Keratinocyte (primary cell): ENCODE results near the gene LDLRAD4. TPM values are rescaled to one million over a fixed set of nuclear protein-coding genes. Genes with fewer than 3 reads are reported as not detected.

ENCODE experiments used
- DNase-seq: peaks from one replicate; pipeline ENCODE4 v3.0.0-alpha.2; 2011; ENCODE audit warnings: low read depth, missing footprints, low spot score
- FAIRE-seq: peaks from 2 replicates; lab custom pipeline; 2011; peaks lifted over from hg19 to GRCh38; lab: Jason Lieb, UNC
- H2AFZ ChIP-seq: 2 replicates; pipeline ENCODE4 v1.6.0; 2012; ENCODE audit warnings: low read length, control low read depth, inconsistent platforms; ENCODE audit not compliant: control insufficient read depth
- H3K27ac ChIP-seq: 2 replicates; pipeline ENCODE4 v1.5.1; 2011; ENCODE audit warnings: low read length; ENCODE audit not compliant: control insufficient read depth, insufficient read depth
- H3K27me3 ChIP-seq: 3 replicates; pipeline ENCODE4 v1.6.0; 2011; ENCODE audit warnings: low read length; ENCODE audit not compliant: control insufficient read depth, insufficient read depth; ENCODE audit errors: extremely low read depth
- H3K36me3 ChIP-seq, 2 experiments: 2 replicates in 1 of 2; 3 replicates in 1 of 2; pipeline ENCODE4 v1.5.1; 2011; ENCODE audit warnings: low read length in 2 of 2, mild to moderate bottlenecking in 1 of 2; ENCODE audit not compliant: control insufficient read depth in 2 of 2, insufficient read depth in 2 of 2; ENCODE audit errors: extremely low read depth in 1 of 2
- H3K4me1 ChIP-seq: 3 replicates; pipeline ENCODE4 v1.5.1; 2011; ENCODE audit warnings: low read length; ENCODE audit not compliant: control insufficient read depth, insufficient read depth; ENCODE audit errors: extremely low read depth
- H3K4me2 ChIP-seq: 3 replicates; pipeline ENCODE4 v1.6.0; 2011; ENCODE audit warnings: low read depth, low read length; ENCODE audit not compliant: control insufficient read depth, insufficient read depth; ENCODE audit errors: extremely low read depth
- H3K4me3 ChIP-seq, 3 experiments: fragments of 200-600 bp in 1 of 3; sonication (generic) in 1 of 3; 2 replicates in 2 of 3; 3 replicates in 1 of 3; pipeline ENCODE4 v1.5.1; 2011 to 2016; ENCODE audit warnings: low read length in 3 of 3, mild to moderate bottlenecking in 3 of 3, control low read depth in 2 of 3, inconsistent platforms in 1 of 3, low read depth in 1 of 3, mixed read lengths in 1 of 3, mixed run types in 1 of 3, moderate library complexity in 1 of 3; ENCODE audit not compliant: control insufficient read depth in 2 of 3, insufficient read depth in 2 of 3; ENCODE audit errors: extremely low read depth in 1 of 3
- H3K79me2 ChIP-seq: 2 replicates; pipeline ENCODE4 v1.6.0; 2012; ENCODE audit warnings: low read length; ENCODE audit not compliant: control insufficient read depth, insufficient read depth
- H3K9ac ChIP-seq: 3 replicates; pipeline ENCODE4 v1.6.0; 2011; ENCODE audit warnings: low read length; ENCODE audit not compliant: control insufficient read depth, insufficient read depth; ENCODE audit errors: extremely low read depth
- H3K9me1 ChIP-seq: 3 replicates; pipeline ENCODE4 v1.6.0; 2011; ENCODE audit warnings: low read length; ENCODE audit not compliant: control insufficient read depth, insufficient read depth; ENCODE audit errors: extremely low read depth
- H3K9me3 ChIP-seq: 2 replicates; pipeline ENCODE4 v1.5.1; 2012; ENCODE audit warnings: low read depth, low read length; ENCODE audit not compliant: control insufficient read depth
- H4K20me1 ChIP-seq: 3 replicates; pipeline ENCODE4 v1.6.0; 2011; ENCODE audit warnings: low read length; ENCODE audit not compliant: control insufficient read depth, insufficient read depth; ENCODE audit errors: extremely low read depth
- CTCF ChIP-seq, 3 experiments: IDR thresholded peaks in 1 of 3; conservative IDR thresholded peaks in 1 of 3; optimal IDR thresholded peaks in 1 of 3; 2 replicates in 2 of 3; 3 replicates in 1 of 3; pipeline versions ENCODE3 to v1.5.1; 2011; ENCODE audit warnings: low read length in 3 of 3, mild to moderate bottlenecking in 3 of 3, moderate library complexity in 2 of 3, control low read depth in 1 of 3, inconsistent platforms in 1 of 3; ENCODE audit not compliant: insufficient read depth in 2 of 3; ENCODE audit errors: extremely low read depth in 1 of 3
- EZH2 ChIP-seq: IDR thresholded peaks from one replicate; pipeline ENCODE4 v1.6.1; 2012; ENCODE audit warnings: inconsistent platforms, mild to moderate bottlenecking, low read length, moderate library complexity
- dilution Hi-C: fragments of 300-500 bp; cut with MboI; formaldehyde crosslinking; loops from one replicate; pipeline ENCODE4 v1.7.0; 2020; ENCODE audit warnings: low sequenced_read_pairs; ENCODE audit not compliant: extremely low pct_ligation_motif_present
- polyA plus RNA-seq, 5 experiments: library from polyadenylated mRNA; depleted of rRNA in 3 of 5; stranded (reverse) in 3 of 5; stranded (forward) in 1 of 5; unstranded in 1 of 5; fragments of >200 nt; gene quantifications; 1 replicate in 1 of 5; 2 replicates in 3 of 5; 3 replicates in 1 of 5; pipeline versions ENCODE4 v1.2.1 to v1.2.3, GENCODE V29; 2011 to 2012; ENCODE audit warnings: missing spikeins in 2 of 5, low read depth in 1 of 5, low replicate concordance in 1 of 5

The LDLRAD4 gene
- polyA plus RNA-seq, 1 donor (not counting 4 experiments of a cell fraction or from before 2014, with no cell fraction given) = not detected

- Histone ChIP-seq H3K9me3 (no peaks in the 10 kb centered on the region), H3K4me2 (no peak overlapping the region)
Measured at GRCh38 chr18:13558790-13559189, 340.2 kb downstream of the LDLRAD4 start.

DNA sequence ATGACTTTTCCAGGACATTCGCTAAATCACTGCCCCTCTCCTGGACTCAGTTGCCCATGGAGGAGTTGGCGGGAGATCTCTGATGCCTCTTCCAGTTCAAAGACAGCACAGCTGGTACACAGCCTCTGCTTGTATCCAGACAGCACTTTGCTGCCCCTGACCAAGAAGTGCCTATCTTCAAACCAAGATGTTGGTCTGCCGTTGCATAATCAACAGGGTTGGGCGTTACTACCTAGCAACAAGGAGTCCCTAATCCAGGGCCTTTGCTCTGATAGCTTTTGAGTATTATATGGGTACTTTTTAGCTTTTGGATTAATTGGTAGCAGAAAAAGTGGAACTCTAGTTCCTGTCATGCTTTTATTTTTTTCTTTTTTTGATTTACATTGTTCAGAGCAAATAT, 341.2 kb downstream of the LDLRAD4 start:
- Histone ChIP-seq H3K9ac (no peak overlapping the region), H3K4me2 (no peak overlapping the region), H3K4me1 (no peaks in the 10 kb centered on the region), H3K79me2 (no peaks in the 10 kb centered on the region), H3K36me3 (no peaks in the 10 kb centered on the region), H4K20me1 (no peaks in the 10 kb centered on the region), H3K9me3 (no peaks in the 10 kb centered on the region), H3K27me3 (no peaks in the 10 kb centered on the region), H3K27ac (no peak overlapping the region), H3K4me3 (no peak overlapping the region), H2AFZ (no peak overlapping the region), H3K9me1 (no peaks in the 10 kb centered on the region)
- no peak for DNase-seq
- dilution Hi-C loops = no loop called here
- FAIRE-seq = no peak
- no peak for TF ChIP-seq EZH2

More at GRCh38 chr18:13558790-13559189, 340.2 kb downstream of the LDLRAD4 start:
- Histone ChIP-seq H3K9me1 (no peaks in the 10 kb centered on the region), H4K20me1 (no peaks in the 10 kb centered on the region), H3K27me3 (no peaks in the 10 kb centered on the region), H3K4me1 (no peaks in the 10 kb centered on the region), H3K79me2 (no peaks in the 10 kb centered on the region), H2AFZ (no peak overlapping the region), H3K36me3 (no peaks in the 10 kb centered on the region), H3K4me3 (no peak overlapping the region), H3K27ac (no peak overlapping the region), H3K9ac (no peak overlapping the region)
- FAIRE-seq (no peak), DNase-seq (no peak)
- dilution Hi-C loops = no loop called here
- TF ChIP-seq EZH2 = no peak
- TF ChIP-seq CTCF (optimal IDR thresholded peaks at IDR 0.05 in 1 of 3, IDR thresholded peaks at IDR 0.05 in 1 of 3, conservative IDR thresholded peaks at IDR 0.05 in 1 of 3; ENCODE audit: extremely low read depth in 1 of 3, insufficient read depth in 2 of 3, low read length in 3 of 3) = no peak

DNA sequence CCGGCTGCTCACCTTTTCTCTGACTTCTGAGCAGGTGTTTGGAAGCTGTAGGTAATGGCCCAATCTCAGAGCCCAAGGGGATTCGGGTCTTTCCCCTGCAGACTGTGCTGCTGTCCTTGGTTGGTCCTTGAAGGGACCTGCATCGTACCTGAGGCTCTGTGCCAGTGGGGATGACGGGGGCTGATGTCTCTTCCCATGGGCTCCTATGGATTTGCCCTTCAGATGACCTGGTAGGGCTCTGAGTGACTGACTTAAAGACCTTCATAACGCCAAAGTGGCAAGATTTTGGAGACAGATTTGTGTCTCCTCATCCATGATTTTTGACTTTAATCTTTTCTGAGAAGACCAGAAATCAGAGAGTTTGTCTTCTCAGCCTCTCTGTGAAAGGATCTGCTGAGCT, 341.7 kb downstream of the LDLRAD4 start:
- no peaks in the 10 kb centered on the region for H3K27me3 ChIP-seq
- no peaks in the 10 kb centered on the region for H3K4me1 ChIP-seq
- no peaks in the 10 kb centered on the region for H3K79me2 ChIP-seq
- no peaks in the 10 kb centered on the region for H4K20me1 ChIP-seq
- H3K27ac ChIP-seq = no peak overlapping the region
- no peak overlapping the region for H2AFZ ChIP-seq
- no peaks in the 10 kb centered on the region for H3K9me3 ChIP-seq
- no peak for DNase-seq
- H3K4me3 ChIP-seq = no peak overlapping the region
- no peak overlapping the region for H3K9ac ChIP-seq
- H3K36me3 ChIP-seq = no peaks in the 10 kb centered on the region
- TF ChIP-seq EZH2 (no peak), CTCF (optimal IDR thresholded peaks at IDR 0.05 in 1 of 3, IDR thresholded peaks at IDR 0.05 in 1 of 3, conservative IDR thresholded peaks at IDR 0.05 in 1 of 3; ENCODE audit: extremely low read depth in 1 of 3, insufficient read depth in 2 of 3, low read length in 3 of 3) (no peak)
- no peak overlapping the region for H3K4me2 ChIP-seq
- FAIRE-seq = no peak
- H3K9me1 ChIP-seq = no peaks in the 10 kb centered on the region
- dilution Hi-C loops = no loop called here
